OCI-LY3 (cell line): ENCODE data around the gene LRRC74B.

Experiments
- H2AFZ ChIP-seq: fragments of 200-600, 300-600 bp; shearing (Covaris generic); 2 replicates; pipeline ENCODE4 v1.6.0; 2014; ENCODE audit warnings: antibody characterized with exemption, low read depth, low read length
- H3K27ac ChIP-seq: fragments of 200-600, 300-600 bp; sonication (generic); 2 replicates; pipeline ENCODE4 v1.5.1; 2014; ENCODE audit warnings: mild to moderate bottlenecking, low read length, moderate library complexity, mixed read lengths
- H3K27me3 ChIP-seq: fragments of 200-600, 300-600 bp; sonication (generic); 2 replicates; pipeline ENCODE4 v1.6.1; 2014; ENCODE audit warnings: low read depth, low read length, mixed read lengths
- H3K36me3 ChIP-seq: fragments of 200-600, 300-600 bp; sonication (generic); replicated peaks from 2 replicates; pipeline ENCODE3; 2014; ENCODE audit warnings: low read depth, low read length, mixed read lengths
- H3K4me1 ChIP-seq: fragments of 300-600, 200-600 bp; sonication (generic); 2 replicates; pipeline ENCODE4 v1.6.1; 2014; ENCODE audit warnings: low read length, mixed read lengths
- H3K4me2 ChIP-seq: fragments of 200-600, 300-600 bp; sonication (generic); 2 replicates; pipeline ENCODE4 v1.6.1; 2014; ENCODE audit warnings: low read length, mixed read lengths
- H3K4me3 ChIP-seq: fragments of 300-600, 200-600 bp; sonication (generic); 2 replicates; pipeline ENCODE4 v1.5.1; 2014; ENCODE audit warnings: antibody characterized with exemption, mild to moderate bottlenecking, low read length, moderate library complexity
- H3K79me2 ChIP-seq: fragments of 300-600, 200-600 bp; shearing (Covaris generic); 2 replicates; pipeline ENCODE4 v1.6.1; 2014; ENCODE audit warnings: mild to moderate bottlenecking, low read length, mixed read lengths
- H3K9ac ChIP-seq: fragments of 300-600, 200-600 bp; shearing (Covaris generic); 2 replicates; pipeline ENCODE4 v1.6.0; 2014; ENCODE audit warnings: mild to moderate bottlenecking, low read length, moderate library complexity
- H3K9me3 ChIP-seq: fragments of 200-600, 300-600 bp; shearing (Covaris generic); 2 replicates; pipeline ENCODE4 v1.6.1; 2014; ENCODE audit warnings: low read length, mixed read lengths; ENCODE audit not compliant: insufficient read depth
- H4K20me1 ChIP-seq: fragments of 200-600, 300-600 bp; sonication (generic); 2 replicates; pipeline ENCODE4 v1.6.1; 2016; ENCODE audit warnings: low read length, mixed read lengths; ENCODE audit not compliant: insufficient read depth
- CTCF ChIP-seq: fragments of 200-600, 300-600 bp; sonication (generic); IDR thresholded peaks from 2 replicates; pipeline ENCODE4 v1.5.1; 2014; ENCODE audit warnings: antibody characterized with exemption, low read length, low read depth
- EZH2phosphoT487 ChIP-seq: fragments of 200-600 bp; shearing (Covaris generic); IDR thresholded peaks from 2 replicates; pipeline ENCODE4 v1.6.1; 2018; ENCODE audit warnings: antibody characterized with exemption, mixed run types, low read depth

The LRRC74B gene

GRCh38 chr22:21025763-21026755 lies 19.7 kb upstream of the LRRC74B start:
- no peak for TF ChIP-seq EZH2phosphoT487
- no peak for TF ChIP-seq CTCF
- Histone ChIP-seq H4K20me1 (no peaks in the 10 kb centered on the region), H3K79me2 (no peaks in the 10 kb centered on the region), H3K9ac (no peak overlapping the region), H3K4me2 (no peak overlapping the region), H3K36me3 (no peaks in the 10 kb centered on the region), H3K4me1 (no peaks in the 10 kb centered on the region), H3K27me3 (no peaks in the 10 kb centered on the region), H3K27ac (no peak overlapping the region), H2AFZ (no peak overlapping the region), H3K9me3 (no peaks in the 10 kb centered on the region), H3K4me3 (no peak overlapping the region)

- Histone ChIP-seq H3K36me3 (no peaks in the 10 kb centered on the region), H4K20me1 (no peaks in the 10 kb centered on the region), H3K79me2 (no peaks in the 10 kb centered on the region), H3K4me1 (no peaks in the 10 kb centered on the region), H2AFZ (no peak overlapping the region), H3K4me2 (no peak overlapping the region), H3K27ac (no peak overlapping the region), H3K27me3 (no peaks in the 10 kb centered on the region), H3K4me3 (no peak overlapping the region), H3K9ac (no peak overlapping the region), H3K9me3 (no peaks in the 10 kb centered on the region)
- no peak for TF ChIP-seq EZH2phosphoT487
- no peak for TF ChIP-seq CTCF
These were observed 18.7 kb upstream of the LRRC74B start for GRCh38 chr22:21026783-21027692.

GRCh38 chr22:21028277-21029251 lies 17.2 kb upstream of the LRRC74B start:
- Histone ChIP-seq H3K9ac (no peak overlapping the region), H3K9me3 (no peaks in the 10 kb centered on the region), H3K36me3 (no peaks in the 10 kb centered on the region), H3K27ac (no peak overlapping the region), H4K20me1 (no peaks in the 10 kb centered on the region), H3K4me2 (no peak overlapping the region), H3K79me2 (no peaks in the 10 kb centered on the region), H2AFZ (no peak overlapping the region), H3K27me3 (no peaks in the 10 kb centered on the region), H3K4me1 (no peaks in the 10 kb centered on the region), H3K4me3 (no peak overlapping the region)
- TF ChIP-seq CTCF (no peak), EZH2phosphoT487 (no peak)
